Right cardiac atrium (tissue), 5 donors: ENCODE measurements around the gene IL24. TPM values are rescaled to one million over a fixed set of nuclear protein-coding genes. Genes with fewer than 3 reads are reported as not detected.
"Not testable (repeated sequence)": the region's sequence is repeated elsewhere in the genome, so short reads cannot be mapped to it uniquely, and the experiment has no call there.

Experiments used
- ATAC-seq, 2 donors: fragments of 200-7000 bp; cut with Tn5 transposase; one replicate each; pipeline versions ENCODE4 v1.8.0 to v1.9.1; 2020; ENCODE audit warnings: moderate library complexity in 2 of 2, mild to moderate bottlenecking in 1 of 2
- DNase-seq, 3 donors: peaks; one replicate each; pipeline ENCODE4 v3.0.0-alpha.2; 2020
- H3K27ac ChIP-seq: one replicate; pipeline ENCODE4 v1.5.1; 2013; ENCODE audit warnings: mild to moderate bottlenecking, low read length, control low read depth, moderate library complexity
- H3K27me3 ChIP-seq: one replicate; pipeline ENCODE4 v1.6.1; 2013; ENCODE audit not compliant: control insufficient read depth, insufficient read depth
- H3K4me1 ChIP-seq: one replicate; pipeline ENCODE4 v1.6.1; 2013; ENCODE audit warnings: low read length; ENCODE audit not compliant: control insufficient read depth, insufficient read depth
- H3K4me3 ChIP-seq: one replicate; pipeline ENCODE4 v1.5.1; 2013; ENCODE audit warnings: low read length, control low read depth
- H3K9me3 ChIP-seq: one replicate; pipeline ENCODE4 v1.6.1; 2013; ENCODE audit warnings: low read length; ENCODE audit not compliant: control insufficient read depth
- WGBS: extraction: QIAGEN DNeasy Blood & Tissue Kit; methylation state at CpG from one replicate; pipeline ENCODE4 v1.1.7; 2013; 5-methylcytosine and 5-hydroxymethylcytosine counted together
- intact Hi-C, 4 donors: fragments of 100-400 bp; cut with DNase I; formaldehyde crosslinking; loops; one replicate each; pipeline versions ENCODE4 v1.11.0 to v1.14.0; 2022 to 2023
- polyA plus RNA-seq: library from polyadenylated mRNA; stranded (reverse); fragments of 200-250 nt; gene quantifications from one replicate; pipeline ENCODE4 v1.2.3, GENCODE V29; 2013
- total RNA-seq, 4 donors: library from RNA; stranded (reverse); fragmentation: NEBNext Ultra II Directional; extraction: Animal tissue kit (Norgen Biotek cat#: 25700); gene quantifications; one replicate each; pipeline ENCODE4 v1.2.1, GENCODE V29; 2021
- donor health status: healthy with polysubstance abuse.
- donor health status: DM: no; HTN: yes; CAD: no.
- donor health status: DM: no; HTN: no; CAD: no.
- donor health status: DM: no; HTN: yes; CAD: no; lungs with severe emphysema.
- donor health status: DM: yes; HTN: yes; CAD: no.

Gene IL24
- total and polyA plus RNA-seq, 5 donors, result not detected

DNA sequence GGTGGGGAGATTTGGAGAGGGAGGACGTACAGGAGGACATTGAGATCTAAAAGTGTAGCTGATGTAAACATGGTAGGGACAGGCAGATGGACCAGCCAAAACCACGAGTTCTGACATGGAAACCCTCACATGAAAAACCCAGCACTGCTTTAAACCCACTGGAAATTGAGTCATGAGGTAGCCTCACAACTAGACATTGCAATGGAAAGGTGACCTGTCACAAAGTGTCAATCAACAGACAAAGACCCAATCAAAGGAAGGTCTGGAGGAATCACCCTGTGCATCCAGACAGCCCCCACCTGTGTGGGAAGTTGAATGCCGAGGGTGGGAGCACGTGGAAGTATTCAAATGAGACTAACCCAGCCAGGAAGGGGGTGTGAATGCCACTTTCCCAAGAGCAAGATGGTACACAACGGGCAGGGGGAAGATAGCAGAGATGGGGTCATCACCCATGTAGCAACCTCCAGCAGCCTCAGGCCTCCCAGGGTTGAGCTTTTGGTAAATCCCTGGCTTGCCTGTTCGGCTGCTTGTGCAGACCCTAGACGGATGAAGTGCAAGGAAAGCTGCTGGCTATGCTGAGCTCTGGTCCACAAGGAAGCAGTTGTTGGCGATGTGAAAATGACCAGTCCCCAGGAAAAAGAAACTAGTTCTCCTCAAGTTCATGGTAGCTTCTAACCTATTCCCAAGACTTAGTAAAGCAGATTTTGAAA, 18.9 kb downstream of the IL24 start:
- Histone ChIP-seq H3K27me3 (no peaks in the 10 kb centered on the region), H3K27ac (no peak overlapping the region), H3K9me3 (no peaks in the 10 kb centered on the region), H3K4me1 (no peaks in the 10 kb centered on the region), H3K4me3 (no peak overlapping the region)
- DNase-seq (no peak), ATAC-seq (no peak)
- intact Hi-C loops, result loop anchor here in 3 of 4 donors (10.0 kb wide), 4 partner anchors 181 to 431 kb away; no protein-coding TSS in a partner anchor
- 71% methylated on average over 8 of the region's 8 CpGs for WGBS

DNA sequence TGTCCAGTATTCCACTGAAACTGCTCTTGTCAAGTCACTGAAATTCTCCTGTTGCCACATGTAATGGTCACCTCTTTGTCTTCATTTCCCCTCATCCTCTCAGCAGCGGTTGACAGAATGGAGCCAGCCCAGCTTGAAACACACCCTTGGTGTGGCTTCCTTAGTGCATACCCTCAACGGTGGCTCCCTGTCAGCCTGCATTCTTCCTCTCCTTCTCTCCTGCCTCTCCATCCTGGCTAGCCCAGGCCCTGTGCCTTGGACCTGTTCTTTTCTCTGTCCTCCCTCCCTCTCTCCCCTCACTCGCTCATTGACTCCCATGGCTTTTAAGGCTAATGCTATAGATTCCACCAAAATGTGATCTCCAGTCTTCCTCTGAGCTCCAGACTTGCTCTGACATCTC, 20.8 kb downstream of the IL24 start:
- no peaks in the 10 kb centered on the region for H3K27me3 ChIP-seq
- ATAC-seq (no peak), DNase-seq (no peak)
- H3K4me1 ChIP-seq, result no peaks in the 10 kb centered on the region
- WGBS, result 74% methylated on average over 3 of the region's 3 CpGs
- H3K27ac ChIP-seq, result no peak overlapping the region
- H3K4me3 ChIP-seq, result no peak overlapping the region
- intact Hi-C loops, result loop anchor here in 3 of 4 donors (10.0 kb wide), 4 partner anchors 183 to 433 kb away; no protein-coding TSS in a partner anchor
- H3K9me3 ChIP-seq, result no peaks in the 10 kb centered on the region

DNA sequence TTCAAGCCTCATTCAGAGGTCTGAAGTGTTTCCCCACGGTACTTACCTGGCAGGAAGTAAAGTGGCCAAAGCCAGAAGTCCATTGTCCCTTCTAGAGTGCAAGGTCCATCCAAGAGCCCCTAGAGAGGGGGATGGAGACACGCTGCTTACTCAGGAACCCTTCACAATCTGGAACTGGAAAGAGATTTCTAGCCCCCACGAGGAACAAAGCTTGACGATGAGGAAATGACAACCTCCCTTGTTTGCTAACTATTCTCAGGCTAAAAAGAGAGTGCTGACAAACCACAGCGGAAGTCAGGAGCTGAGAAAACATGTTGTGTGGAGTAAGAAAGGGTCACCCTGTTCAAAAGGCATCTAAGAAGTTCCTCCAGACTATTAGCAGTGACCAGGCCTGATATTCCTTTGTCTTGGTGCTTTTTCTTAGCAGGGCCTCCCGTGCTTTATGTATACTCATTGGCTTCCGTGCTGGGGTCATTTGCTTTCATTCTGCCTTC, 24.6 kb downstream of the IL24 start, which contains the start of gene FCMR:
Gene FCMR, minus strand, starts transcription at position 170 of the 494 bp plus-strand sequence. Its CDS starts 87 bp downstream, at position 83.
- Histone ChIP-seq H3K9me3 (no peaks in the 10 kb centered on the region), H3K27ac (no peak within 1 kb of the TSS), H3K4me3 (no peak within 1 kb of the TSS), H3K27me3 (no peaks in the 10 kb centered on the region), H3K4me1 (no peaks in the 10 kb centered on the region)
- DNase-seq (no peak), ATAC-seq (peak in 1 of 2 donors; percentile 24)
- intact Hi-C loops, result no loop called here
- WGBS, result 45% methylated on average over 7 of the region's 7 CpGs

DNA sequence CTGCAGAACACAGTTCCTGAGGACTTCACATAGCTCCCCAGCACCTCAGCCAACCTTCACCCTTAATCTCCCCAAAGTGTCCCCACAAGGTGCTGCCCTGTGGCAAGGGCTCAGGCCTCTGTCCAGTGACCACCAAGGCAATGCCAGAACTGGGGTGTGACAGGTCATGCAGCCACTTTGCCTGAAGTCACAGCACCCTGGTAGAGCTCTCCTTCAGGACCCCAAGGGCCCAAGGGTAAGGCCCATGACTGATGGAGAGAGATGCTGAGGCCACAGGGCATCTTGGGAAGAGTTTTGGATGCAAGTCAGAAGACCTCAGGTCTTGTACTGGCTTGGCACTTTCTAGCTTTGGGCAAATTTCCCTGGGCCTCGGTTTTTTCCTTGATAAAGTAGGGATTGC, 25.3 kb downstream of the IL24 start:
- Histone ChIP-seq H3K27ac (no peak overlapping the region), H3K27me3 (no peaks in the 10 kb centered on the region), H3K9me3 (no peaks in the 10 kb centered on the region), H3K4me3 (no peak overlapping the region), H3K4me1 (no peaks in the 10 kb centered on the region)
- 79% methylated on average over 1 of the region's 1 CpG for WGBS
- intact Hi-C loops, result no loop called here
- no peak for ATAC-seq
- no peak for DNase-seq

GRCh38 chr1:206923009-206923960, 26.0 kb downstream of the IL24 start:
- no peaks in the 10 kb centered on the region for H3K27me3 ChIP-seq
- ATAC-seq, result peak in 1 of 2 donors; percentile 20
- intact Hi-C loops, result no loop called here
- H3K9me3 ChIP-seq, result no peaks in the 10 kb centered on the region
- no peak overlapping the region for H3K4me3 ChIP-seq
- 64% methylated on average over 12 of the region's 12 CpGs for WGBS
- H3K27ac ChIP-seq, result no peak overlapping the region
- no peaks in the 10 kb centered on the region for H3K4me1 ChIP-seq
- DNase-seq, result no peak

GRCh38 chr1:206923961-206924557, 26.8 kb downstream of the IL24 start:
- peak; percentile 47 to 52 for ATAC-seq
- intact Hi-C loops, H3K27ac ChIP-seq: not testable (repeated sequence)

GRCh38 chr1:206924592-206925105, 27.4 kb downstream of the IL24 start:
- no peaks in the 10 kb centered on the region for H3K4me1 ChIP-seq
- H3K27me3 ChIP-seq, result no peaks in the 10 kb centered on the region
- no peak for ATAC-seq
- no peak for DNase-seq
- H3K9me3 ChIP-seq, result no peaks in the 10 kb centered on the region
- intact Hi-C loops, result no loop called here
- no peak overlapping the region for H3K4me3 ChIP-seq
- 83% methylated on average over 8 of the region's 8 CpGs for WGBS
- no peak overlapping the region for H3K27ac ChIP-seq

More at GRCh38 chr1:206923961-206924557, 26.8 kb downstream of the IL24 start:
- H3K27me3 ChIP-seq, H3K4me1 ChIP-seq, H3K4me3 ChIP-seq, DNase-seq, H3K9me3 ChIP-seq: not testable (repeated sequence)
- WGBS, result 97% methylated on average over 4 of the region's 4 CpGs

DNA sequence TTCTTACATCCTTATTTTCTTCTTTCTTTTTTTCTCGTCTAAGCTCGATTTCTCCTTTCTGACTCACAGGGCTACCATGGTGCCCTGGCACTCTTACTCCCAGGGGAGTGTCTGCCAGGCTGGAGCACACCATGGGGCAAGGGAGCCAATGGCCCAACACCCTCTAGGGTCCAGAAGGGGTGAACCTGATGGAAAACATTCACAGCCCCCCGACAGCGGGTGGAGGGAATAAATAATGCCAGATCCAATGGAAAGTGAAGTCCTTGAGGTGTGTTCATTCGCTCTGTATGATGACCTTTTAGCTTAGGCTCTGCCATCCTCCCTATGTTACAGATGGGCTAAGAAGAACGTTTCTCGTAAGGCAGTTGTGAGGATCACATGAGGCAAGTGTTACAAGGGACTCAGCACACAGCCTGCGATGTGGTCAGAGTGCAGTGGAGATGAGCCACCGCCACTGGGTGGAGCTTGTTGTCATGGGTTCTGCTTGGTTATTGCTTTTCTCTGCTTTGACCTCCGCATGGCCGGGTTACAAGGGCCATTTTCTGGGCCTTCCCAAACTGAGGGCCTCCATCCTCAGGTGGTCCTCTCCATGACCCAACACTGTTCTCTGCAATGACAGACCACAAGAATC, 28.0 kb downstream of the IL24 start:
- DNase-seq, result peak; percentile 30 to 74 (median 67)
- Histone ChIP-seq H3K4me3 (no peak overlapping the region), H3K9me3 (no peaks in the 10 kb centered on the region), H3K27ac (no peak overlapping the region), H3K4me1 (no peaks in the 10 kb centered on the region), H3K27me3 (no peaks in the 10 kb centered on the region)
- WGBS, result 79% methylated on average over 11 of the region's 11 CpGs
- ATAC-seq, result peak; percentile 36 to 46
- intact Hi-C loops, result no loop called here

DNA sequence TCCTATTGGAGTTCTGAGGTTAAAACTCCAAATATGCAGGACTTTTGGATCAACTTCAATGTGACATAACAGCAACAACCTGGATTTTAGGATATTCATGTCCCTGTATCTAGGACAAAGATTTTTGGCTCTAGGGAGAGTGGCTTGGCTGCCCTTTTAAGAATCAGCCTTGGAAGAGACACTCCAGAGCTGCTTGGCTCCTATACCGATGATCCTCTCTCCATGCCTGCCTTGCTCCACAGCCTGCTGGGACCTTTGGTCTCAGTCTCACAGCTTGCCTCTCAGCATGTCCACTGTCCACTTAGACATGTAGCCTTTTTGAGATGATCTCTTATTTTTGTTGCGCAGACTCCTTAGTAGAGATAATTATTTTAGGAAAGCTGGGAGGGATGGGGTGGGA, 29.0 kb downstream of the IL24 start:
- H3K4me1 ChIP-seq, result no peaks in the 10 kb centered on the region
- DNase-seq, result no peak
- WGBS, result 70% methylated on average over 2 of the region's 2 CpGs
- H3K9me3 ChIP-seq, result no peaks in the 10 kb centered on the region
- no peaks in the 10 kb centered on the region for H3K27me3 ChIP-seq
- H3K27ac ChIP-seq, result no peak overlapping the region
- ATAC-seq, result no peak
- H3K4me3 ChIP-seq, result no peak overlapping the region
- intact Hi-C loops, result no loop called here

DNA sequence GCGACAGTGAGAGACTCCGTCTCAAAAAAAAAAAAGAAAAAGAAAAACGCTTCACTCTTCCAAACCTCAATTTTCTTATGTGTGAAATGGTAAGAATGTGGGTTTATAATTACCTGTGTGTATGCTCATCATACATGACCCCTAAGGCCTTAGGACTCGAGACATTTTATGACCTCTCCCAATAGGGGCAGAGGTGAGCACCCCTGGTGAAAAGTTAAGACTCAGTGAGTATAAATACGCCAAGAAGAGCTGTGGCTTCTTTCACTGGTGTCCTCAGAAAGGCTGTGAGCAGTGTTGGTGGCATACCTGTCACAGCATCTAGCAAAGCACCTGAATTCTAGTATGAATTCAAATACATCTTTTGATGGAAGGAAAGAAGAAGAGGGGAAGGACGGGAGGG, 32.3 kb downstream of the IL24 start:
- H3K4me3 ChIP-seq, result no peak overlapping the region
- H3K9me3 ChIP-seq, result no peaks in the 10 kb centered on the region
- no peaks in the 10 kb centered on the region for H3K4me1 ChIP-seq
- ATAC-seq (no peak), DNase-seq (no peak)
- H3K27me3 ChIP-seq, result no peaks in the 10 kb centered on the region
- intact Hi-C loops, result no loop called here
- 89% methylated on average over 6 of the region's 6 CpGs for WGBS
- H3K27ac ChIP-seq, result no peak overlapping the region
